Panc1 (cell line): ENCODE results near the gene GLE1.

Source experiments
- POLR2AphosphoS5 ChIP-seq: IDR thresholded peaks from 2 replicates; pipeline ENCODE4 v1.6.1; 2012; ENCODE audit warnings: mild to moderate bottlenecking, low read depth, low read length, moderate library complexity
- SIN3A ChIP-seq: IDR thresholded peaks from 2 replicates; pipeline ENCODE4 v1.6.1; 2012; ENCODE audit warnings: low read depth, mild to moderate bottlenecking, low read length, moderate library complexity, borderline replicate concordance; ENCODE audit not compliant: insufficient read depth
- TCF7L2 ChIP-seq: IDR thresholded peaks from 2 replicates; pipeline ENCODE4 v1.6.1; 2011; ENCODE audit warnings: mild to moderate bottlenecking, low read depth, low read length, inconsistent platforms
- TF ChIP-seq, protein P1 (sequence below): fragments of 450-650 bp; IDR thresholded peaks from 2 replicates; pipeline ENCODE4 v1.5.1; 2017; ENCODE audit warnings: mild to moderate bottlenecking

GRCh38 chr9:128550226-128550625 lies 45.7 kb downstream of the GLE1 start:
- TF ChIP-seq POLR2AphosphoS5 (no peak), TCF7L2 (no peak), SIN3A (no peak)
- TF ChIP-seq, protein P1, sequence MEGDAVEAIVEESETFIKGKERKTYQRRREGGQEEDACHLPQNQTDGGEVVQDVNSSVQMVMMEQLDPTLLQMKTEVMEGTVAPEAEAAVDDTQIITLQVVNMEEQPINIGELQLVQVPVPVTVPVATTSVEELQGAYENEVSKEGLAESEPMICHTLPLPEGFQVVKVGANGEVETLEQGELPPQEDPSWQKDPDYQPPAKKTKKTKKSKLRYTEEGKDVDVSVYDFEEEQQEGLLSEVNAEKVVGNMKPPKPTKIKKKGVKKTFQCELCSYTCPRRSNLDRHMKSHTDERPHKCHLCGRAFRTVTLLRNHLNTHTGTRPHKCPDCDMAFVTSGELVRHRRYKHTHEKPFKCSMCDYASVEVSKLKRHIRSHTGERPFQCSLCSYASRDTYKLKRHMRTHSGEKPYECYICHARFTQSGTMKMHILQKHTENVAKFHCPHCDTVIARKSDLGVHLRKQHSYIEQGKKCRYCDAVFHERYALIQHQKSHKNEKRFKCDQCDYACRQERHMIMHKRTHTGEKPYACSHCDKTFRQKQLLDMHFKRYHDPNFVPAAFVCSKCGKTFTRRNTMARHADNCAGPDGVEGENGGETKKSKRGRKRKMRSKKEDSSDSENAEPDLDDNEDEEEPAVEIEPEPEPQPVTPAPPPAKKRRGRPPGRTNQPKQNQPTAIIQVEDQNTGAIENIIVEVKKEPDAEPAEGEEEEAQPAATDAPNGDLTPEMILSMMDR: no peak
